ENCODE measurements around the gene PARVA.

PARVA gene

DNA sequence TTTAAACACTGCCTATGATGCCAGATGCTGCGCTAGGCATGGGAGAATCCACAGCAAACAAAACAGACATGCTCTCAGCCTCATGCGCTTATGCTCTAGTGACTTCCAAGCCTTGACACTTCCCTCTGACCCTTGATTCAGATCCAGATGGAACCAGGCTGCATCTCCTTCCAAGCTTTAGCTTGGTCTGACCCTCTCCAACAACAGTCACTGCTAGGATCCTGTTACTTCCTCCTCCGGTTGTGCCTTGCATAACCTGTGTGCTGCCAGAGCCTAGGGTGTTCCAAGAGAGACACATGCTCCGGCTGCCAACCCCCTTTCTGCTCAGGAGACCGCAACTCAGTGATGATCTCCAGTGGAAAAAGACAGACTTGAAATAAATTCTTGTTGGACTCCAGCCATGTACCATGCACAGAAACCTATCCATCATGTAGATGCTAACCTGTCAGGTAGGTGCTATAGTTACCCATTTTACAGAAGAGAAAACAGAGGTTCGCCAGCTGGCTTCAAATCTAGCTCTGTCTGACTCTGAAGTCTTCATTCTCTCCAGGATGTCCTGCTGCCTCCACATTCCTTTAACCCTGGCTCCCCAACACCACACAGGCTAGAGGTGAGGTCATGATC is 160.5 kb downstream of the PARVA start:
- no peak for DNase-seq

DNA sequence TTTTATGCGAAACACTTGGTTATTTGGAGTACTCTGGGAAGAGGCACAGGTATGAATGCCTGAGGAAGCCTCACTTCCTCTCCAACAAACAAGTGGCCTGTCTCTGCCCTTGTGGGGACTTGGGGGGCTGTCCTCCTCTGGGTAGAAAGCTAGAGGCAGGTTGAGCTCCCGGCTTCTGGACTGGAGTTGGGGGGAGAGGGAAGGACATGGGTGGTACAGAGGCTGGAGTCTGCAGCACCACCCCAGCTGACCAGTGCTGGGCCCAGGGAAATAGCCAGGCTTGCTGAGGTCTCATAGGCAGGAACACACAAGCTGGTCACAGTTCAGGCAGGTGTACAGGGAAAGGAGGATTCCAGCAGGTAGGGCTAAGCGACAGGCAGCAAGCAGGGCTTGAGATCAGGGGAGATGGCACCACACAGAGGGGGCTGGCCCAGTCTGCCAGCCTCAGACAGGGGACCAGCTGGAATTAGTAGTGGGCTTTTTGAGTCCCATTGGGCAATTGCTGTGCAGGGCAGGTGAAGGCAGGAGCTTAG is 161.6 kb downstream of the PARVA start:
- DNase-seq: no peak

DNA sequence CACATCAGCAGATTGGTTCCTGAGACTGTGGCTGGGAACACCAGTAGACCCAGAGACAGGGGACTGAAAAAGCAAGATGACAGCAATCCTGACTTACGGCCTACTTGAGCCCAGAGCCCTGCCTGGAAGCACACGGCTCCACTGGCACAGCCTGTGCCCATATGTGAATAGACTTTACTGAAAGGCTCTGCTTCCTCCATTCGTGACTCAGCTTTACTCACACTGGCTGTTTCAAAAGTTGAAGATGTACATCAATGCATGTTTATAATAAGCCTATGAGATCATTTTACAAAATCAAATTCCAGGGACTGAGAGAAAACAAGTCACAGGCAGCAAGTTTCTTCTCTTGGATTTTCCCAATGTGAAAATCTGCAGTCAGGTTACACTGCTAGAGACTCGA is 162.2 kb downstream of the PARVA start:
- no peak for DNase-seq

DNA sequence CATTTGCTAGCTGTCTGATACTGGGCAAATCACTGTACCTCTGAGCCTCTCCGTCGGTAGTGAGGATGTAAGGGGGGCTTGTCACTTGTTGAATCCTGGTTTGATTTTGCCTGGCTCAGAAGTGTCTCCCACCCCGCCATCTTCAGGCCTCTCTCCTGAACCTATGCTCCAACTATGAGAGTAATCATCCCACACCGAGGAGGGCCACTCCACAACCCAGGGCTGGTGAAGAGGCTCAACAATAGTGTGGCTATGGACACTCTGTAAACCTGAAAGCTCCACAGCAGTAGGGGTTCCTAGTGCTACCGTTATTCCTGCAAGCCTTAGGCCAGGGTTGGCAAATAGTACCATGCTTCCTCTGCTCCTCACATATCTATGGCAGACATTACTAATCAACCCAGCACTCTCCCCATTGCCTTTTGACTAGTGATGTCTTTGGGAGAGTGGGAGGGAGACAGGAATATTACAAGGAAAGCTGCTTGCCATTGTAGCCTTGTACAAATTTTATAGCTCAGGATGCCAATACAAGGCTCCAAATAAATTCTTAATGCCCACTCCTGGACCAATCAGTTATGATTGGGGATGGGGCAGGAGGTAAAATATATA is 162.8 kb downstream of the PARVA start:
- DNase-seq: no peak

DNA sequence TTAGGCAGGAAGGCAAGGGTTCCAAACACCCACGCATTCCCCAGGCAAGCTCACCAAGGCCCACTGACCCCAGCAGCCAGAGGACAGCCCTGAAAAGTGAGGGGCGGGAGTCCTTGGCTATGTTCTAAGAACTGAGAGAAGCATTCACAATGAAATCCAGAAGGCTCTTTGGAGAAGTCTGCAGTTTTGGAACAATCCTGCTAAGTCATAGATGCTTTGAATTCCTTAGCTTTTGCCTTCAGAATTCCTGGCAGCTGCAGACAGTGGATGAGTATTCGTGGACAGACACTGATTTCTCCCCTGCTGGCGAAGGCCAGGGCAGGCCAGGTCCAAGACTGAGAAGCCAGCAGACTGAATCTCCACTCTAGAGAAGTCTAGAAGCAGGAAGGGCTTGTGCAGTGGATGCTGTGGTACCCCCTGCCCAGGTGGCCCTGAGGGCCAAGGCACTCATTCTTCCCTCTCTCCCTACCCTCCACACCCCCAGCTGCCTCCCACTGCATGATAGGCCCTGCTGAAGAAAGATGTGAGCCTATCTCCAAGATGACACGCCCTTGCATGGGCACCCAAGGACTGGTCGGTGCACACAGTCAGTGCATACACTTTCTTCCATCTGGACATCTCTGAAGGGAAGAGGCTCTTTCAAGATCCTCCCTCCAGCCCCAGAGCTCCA is 163.7 kb downstream of the PARVA start:
- DNase-seq: no peak

DNA sequence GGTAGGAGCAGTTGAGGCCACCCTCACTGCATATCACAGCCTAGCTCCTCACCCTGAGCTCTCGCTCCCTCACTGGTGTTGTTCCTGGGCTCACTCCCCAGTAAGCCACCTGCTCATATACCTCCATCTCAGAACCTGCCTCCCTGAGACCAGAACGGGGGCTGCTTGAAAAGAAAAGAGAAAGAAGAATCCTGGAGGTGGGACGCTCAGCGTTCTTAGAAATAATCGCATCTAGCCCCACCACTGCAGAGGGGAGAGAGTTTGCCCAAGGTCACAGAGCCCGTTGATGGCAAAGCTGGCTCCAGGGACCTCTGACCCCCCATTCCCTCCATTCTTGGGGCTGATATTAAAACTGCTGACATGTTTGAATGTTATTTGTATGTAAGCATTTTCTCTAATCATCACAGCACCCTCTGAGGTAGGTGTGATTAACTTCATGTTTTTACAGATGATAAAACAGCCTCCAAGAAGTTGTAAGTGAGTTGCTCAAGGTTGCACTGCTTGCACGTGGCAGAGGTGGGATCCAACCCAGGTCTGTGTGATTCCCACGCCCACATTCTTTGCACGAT is 164.3 kb downstream of the PARVA start:
- no peak for DNase-seq

DNA sequence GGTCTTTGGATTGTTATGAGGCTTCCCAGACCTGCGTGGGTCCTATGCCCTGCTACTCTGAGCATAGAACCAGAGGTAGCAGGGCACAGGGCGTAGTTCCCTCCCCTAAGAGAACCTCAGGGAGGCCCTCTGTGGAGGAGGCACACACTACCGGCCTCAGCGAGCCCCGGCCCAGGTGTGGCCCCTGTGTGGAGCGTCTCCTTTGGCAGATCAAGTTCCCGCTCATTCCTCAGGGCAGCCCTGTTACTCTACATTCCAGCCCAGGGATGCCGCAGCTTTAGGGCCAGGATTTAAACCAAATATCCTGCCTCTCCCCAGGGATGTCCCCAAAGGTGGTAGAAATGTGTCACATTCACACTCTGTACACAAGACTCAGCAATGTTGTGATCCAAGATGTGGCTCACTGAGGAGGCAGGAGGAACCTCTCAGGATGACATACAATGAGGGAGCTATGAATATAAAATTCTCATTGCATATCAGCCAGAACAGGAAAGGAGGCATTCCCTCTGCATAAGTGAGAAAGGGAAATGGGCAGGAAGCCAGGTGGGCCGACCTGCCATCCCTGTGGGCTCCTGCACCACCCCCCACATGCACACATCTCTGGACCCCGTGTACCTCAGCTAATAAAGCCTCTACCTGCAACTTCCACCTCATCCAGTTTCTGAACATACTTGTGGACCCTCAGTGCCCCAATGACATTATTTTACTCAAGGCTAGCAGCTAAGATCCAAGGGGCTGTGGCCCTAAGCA is 165.0 kb downstream of the PARVA start:
- DNase-seq: no peak

DNA sequence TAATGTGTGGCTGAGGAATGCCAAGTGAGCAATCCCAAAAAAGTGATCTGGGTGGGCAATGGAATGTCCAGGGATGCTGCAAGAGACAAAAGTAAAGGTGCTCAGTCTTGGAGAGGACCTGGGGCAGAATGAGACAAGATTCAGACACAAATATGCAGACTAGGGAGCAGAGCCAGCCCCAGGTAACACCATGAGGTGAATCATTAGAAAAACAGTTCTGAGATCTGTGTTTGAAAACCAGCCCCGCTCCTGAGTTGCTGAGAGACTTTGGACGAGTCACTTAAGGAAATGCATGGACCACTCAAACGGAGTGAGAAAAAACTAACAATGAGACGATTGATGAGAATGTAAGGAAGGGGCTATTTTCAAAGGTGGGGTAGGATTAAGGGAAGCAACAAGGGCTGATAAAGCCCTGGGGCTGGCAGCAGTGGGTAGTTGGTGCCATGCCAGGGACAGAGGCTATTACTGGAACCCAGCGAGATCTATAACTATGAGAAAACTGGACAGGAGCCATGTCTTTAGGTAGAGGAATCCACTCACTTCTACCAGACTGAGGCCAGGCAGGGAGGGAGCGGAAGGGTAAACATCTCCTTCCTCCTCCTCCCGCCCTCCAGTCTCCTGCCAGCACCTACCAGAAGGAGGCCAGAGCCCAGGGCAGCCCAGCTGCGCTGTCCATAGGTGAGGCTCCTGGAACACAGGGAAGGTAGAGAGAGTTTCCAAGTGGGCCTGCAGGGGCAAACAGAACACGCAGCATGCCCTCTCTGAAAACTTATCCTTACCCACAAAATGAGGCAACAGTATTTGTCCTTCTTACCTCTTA is 166.4 kb downstream of the PARVA start:
- DNase-seq: no peak

DNA sequence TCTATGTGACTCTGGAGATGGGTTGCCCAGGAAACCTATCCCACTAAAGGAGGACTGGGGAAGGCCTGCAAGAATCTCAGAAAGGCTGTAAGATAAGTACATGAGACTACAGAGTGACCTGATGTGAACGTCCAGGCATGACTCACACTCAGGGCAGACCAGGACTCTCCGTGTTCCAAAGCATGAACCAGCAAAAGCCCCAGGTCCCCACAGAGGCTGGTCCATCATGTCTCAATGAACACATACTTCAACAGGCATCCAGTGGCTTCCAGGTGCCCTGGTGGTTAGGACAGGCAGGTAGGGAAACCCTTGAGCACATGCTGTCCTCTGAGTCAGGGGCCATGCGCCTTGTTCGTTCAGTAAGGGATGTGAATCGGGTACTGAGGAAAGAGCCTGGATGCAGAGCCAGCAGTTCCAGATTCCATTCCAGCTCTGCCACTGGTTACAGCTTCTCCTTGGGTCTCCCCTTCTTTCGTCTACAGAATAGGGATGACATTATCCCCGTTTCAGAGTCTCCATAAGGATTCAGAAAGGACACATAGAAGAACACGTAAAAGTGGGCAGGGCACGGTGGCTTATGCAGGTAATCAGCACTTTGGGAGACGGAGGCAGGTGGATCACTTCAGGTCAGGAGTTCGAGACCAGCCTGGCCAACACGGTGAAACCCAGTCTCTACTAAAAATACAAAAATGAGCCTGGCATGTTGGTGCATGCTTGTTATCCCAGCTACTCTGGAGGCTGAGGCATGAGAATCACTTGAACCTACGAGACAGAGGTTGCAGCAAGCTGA is 167.8 kb downstream of the PARVA start:
- DNase-seq: no peak

DNA sequence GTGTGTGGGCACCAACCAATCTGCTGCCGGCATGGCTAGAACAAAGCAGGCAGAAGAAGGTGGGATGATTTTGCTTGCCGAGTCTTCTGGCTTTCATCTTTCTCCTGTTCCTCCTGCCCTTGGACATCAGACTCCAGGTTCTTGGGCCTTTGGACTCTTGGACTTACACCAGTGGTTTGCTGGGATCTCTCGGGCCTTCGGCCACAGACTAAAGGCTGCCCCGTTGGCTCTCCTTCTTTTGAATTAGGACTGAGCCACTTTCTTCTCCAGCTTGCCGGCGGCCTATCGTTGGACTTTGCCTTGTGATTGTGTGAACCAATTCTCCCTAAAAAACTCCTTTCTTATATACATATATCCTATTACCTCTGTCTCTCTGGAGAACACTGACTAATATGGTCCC is 168.8 kb downstream of the PARVA start:
- DNase-seq: no peak

DNA sequence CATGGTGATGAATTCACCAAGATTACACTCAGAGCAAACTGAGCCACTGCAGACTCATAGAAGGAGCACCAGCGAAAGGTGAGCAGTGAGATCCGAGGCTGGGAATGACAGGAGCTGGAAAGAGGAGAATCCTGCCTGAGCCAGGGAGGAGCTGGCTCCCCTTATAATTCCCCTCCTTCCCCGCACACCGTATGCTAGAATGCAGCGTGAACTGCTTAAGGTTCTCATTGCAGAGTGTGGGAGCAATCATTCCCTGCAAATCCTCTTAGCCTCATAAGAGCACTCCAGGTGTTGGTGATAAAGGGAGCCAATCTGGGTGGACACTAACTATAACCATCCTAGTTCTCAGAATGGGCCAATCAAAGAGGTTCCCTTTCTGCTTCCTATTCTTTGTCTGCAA is 169.3 kb downstream of the PARVA start:
- DNase-seq: no peak

DNA sequence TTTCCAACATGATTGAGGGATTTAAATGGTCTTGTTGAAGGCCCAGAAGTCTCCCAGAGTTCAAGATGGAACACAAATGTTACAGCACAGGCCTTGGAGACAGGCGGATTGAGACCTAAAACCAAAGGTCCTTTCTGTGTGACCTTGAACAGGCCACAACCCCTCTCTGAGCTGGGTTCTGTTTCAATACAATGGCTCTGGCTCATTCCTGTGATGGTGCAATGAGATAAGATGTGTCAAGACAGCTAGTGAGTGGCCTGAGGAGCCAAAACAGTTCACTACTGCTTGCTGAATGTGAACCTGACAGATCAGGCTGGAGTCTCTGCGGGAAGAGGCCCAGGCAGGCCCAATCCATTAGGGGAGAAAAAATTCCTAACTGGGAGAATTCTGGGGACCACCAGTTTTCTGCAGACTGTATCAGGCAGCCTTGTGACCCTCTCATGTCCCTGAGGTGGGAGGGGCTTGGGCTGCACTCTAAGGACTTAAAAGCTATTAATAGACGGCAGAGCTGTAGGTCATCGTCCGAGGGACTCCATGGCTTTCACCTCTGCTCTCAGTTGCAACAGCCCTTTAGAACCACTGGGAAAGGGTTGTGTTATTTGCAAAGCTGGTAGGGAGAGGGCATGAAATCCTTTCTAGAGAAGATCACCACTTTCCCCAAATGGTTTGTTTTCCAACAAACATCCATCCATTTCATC is 170.7 kb downstream of the PARVA start:
- DNase-seq: no peak

DNA sequence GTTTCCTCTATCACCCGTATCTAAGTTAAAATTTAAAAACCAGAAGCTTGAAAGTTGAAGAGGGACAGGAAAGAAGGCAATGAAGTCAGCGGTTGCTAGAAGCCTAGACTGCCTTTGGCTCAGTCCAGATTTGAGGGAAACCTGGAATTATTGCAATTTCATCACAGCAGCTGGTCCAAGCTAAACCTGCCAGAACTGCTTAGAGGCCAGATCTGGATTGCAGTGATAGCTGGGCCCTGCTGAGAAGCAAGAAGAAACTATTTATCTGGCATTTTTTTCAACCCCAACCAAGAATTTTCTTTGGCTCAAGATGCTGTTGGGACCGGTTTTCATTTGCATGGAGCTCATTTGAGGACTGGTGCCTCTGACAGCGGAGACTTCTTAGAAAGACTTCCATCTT is 175.3 kb downstream of the PARVA start:
- no peak for DNase-seq

DNA sequence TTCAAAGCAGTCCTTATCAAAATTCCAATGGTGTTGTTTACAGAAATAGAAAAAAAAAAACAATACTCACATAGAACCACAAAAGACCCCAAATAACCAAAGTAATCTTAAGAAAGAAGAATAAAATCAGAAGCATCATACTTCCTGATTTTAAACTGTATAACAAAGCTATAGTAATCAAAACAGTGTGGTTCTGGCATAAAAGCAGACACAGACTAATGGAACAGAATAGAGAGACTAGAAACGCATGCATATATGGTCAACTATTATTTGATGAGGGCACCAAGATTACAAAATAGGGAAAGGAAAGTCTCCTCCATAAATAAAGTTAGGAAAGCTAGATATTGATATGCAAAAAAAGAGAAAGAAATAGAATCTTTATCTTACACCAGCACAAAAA is 176.8 kb downstream of the PARVA start:
- DNase-seq: no peak

DNA sequence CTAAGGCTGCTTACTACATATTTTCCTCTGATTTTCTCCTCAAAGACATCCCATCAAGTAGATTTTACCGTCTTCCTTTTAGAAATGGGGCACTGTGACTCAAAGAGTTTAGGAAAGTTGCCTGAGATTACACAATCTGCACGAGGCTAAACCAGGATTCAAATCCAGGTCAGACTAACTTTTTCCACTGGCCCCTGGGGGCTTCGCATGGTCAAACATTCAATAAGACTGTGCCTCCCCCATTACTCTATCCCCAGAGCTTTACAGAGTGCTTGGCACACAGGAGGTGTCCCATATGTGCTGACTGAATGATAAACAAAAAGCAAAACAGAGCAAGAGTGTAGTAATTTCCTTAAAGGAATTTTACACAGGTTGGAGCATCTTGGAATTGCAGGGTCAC is 178.8 kb downstream of the PARVA start:
- DNase-seq: no peak

DNA sequence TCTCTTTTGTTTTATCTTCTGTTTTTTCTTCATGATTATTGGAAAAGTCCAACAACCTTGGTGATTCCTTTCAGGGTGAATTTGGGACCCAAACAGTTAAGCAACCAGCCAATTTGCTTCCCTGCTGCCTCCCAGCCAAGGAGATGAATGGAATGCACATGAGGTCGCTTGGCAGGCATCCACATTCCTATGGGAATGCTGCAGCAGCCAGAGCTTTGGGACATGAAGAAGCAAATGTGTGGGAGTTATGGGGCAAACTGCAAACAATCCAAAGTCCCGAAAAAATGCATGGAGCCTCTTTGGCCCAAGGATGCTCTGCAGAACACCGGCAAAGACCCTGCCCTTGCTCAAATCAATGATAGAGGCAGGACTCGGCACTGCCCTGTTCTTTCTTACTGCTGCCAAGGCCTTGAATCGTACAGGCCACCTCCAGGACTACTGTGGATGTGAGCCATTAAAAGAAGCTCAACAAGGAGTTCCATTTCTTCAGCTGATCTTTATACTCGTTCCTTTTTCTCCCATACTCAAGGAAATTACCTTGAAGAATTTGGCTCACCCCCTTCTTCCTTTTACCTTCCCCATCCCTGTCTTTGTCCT is 179.5 kb downstream of the PARVA start:
- DNase-seq: no peak

DNA sequence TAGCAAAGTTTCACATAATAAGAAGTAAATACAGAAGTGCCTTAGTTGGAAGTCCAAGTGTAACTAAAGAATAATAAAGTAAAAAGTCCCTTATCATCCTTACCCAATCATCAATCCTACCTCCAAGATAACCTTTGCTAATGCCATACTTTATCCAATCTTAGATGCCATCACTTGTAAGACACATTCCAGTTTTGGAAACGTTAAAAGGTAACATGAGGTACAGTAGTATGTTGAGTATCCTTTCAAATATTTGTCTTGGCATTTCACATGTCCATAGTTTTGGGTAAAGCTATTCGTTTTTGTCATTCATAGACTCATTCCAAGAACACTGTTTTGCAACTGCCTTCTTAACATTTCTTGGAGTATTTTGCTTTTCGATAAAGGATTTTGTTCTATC is 181.6 kb downstream of the PARVA start:
- no peak for DNase-seq

DNA sequence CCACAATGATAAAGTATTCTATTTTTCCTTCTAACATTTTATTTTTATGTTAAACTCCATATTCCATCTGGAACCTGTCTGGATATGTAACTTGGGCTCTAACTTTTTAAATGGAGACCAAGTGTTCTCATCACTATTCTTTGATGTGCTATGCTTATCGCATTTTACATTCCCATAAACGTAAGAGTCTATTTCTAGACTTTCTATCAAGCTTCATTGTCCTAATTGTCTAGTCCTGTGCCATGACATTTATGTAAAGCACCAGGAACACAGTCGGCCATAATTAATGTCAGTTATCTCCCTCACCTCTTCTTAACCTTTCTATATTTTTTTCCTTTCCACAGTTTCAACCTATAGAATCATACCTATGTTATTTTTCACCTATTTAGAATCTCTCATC is 183.0 kb downstream of the PARVA start:
- DNase-seq: no peak

DNA sequence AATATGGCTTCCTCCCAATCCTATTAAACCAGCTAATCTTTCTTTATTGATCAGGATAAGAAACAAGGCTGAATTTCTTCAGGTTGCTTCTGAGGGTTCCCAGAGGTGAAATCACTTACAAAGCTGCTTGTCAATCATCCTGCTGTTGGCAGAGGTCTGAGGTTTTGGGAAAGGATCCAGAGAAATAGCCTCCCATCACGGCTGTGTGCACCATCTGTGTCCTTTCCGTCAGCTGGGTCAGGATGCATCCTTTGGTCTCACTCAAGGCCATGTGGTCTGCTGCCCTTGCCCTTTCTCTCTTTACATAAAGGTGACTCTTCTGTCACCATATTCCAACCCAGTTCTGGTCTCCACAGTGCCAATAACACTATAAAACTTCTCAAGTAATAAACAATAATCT is 183.5 kb downstream of the PARVA start:
- DNase-seq: no peak

DNA sequence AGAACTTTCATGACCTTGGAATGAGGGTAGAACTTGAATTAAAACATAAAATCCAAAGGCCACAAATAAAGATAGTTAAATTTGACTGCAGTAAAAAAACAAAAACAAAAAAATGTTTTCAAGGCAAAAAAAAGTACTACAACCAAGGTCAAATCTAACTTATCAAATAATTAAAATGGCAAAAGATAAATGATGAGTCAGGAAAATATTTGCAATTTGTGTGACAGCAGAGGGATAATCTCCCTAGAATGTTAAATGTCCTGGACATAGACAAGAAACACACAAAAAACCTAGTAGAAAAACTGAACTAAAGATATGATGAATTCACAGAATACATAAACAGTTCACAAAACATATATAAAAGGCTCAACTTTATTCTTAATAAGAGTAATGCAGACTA is 186.6 kb downstream of the PARVA start:
- no peak for DNase-seq

Measured in T-helper 1 cell (primary cell).